GM23338 (cell line): ENCODE data around the gene PARP6. TPM values are rescaled to one million over a fixed set of nuclear protein-coding genes. Genes with fewer than 3 reads are reported as not detected.

ENCODE experiments used
- ATAC-seq: fragments of 200-7000 bp; cut with Tn5 transposase; 3 replicates; pipeline ENCODE4 v1.9.1; 2020
- DNase-seq: peaks from one replicate; pipeline ENCODE4 v3.0.0-alpha.2; 2015; ENCODE audit warnings: low spot score
- H2AFZ ChIP-seq: fragments of 200-600 bp; sonication (generic); 2 replicates; pipeline ENCODE4 v1.8.0; 2016; ENCODE audit warnings: antibody characterized with exemption, mild to moderate bottlenecking, moderate library complexity
- H3F3A ChIP-seq: fragments of 200-600 bp; sonication (generic); replicated peaks from 2 replicates; pipeline ENCODE4 v1.8.0; 2017; ENCODE audit warnings: antibody characterized with exemption, mixed run types, low read depth
- H3K27ac ChIP-seq: fragments of 200-600 bp; sonication (generic); 2 replicates; pipeline ENCODE4 v1.6.1; 2016; ENCODE audit warnings: low read depth
- H3K27me3 ChIP-seq: fragments of 200-600 bp; sonication (generic); 2 replicates; pipeline ENCODE4 v1.8.0; 2016; ENCODE audit warnings: mild to moderate bottlenecking, mixed run types, moderate library complexity; ENCODE audit not compliant: insufficient read depth
- H3K36me3 ChIP-seq: fragments of 200-600 bp; sonication (generic); 2 replicates; pipeline ENCODE4 v1.8.0; 2016; ENCODE audit warnings: mild to moderate bottlenecking; ENCODE audit not compliant: insufficient read depth
- H3K4me1 ChIP-seq: fragments of 200-600 bp; sonication (generic); 2 replicates; pipeline ENCODE4 v1.8.0; 2016; ENCODE audit warnings: mild to moderate bottlenecking, moderate library complexity; ENCODE audit not compliant: insufficient read depth
- H3K4me2 ChIP-seq: fragments of 200-600 bp; sonication (generic); 2 replicates; pipeline ENCODE4 v1.7.1; 2017; ENCODE audit warnings: mixed run types
- H3K4me3 ChIP-seq: fragments of 200-600 bp; sonication (generic); 2 replicates; pipeline ENCODE4 v1.6.1; 2016; ENCODE audit warnings: mixed run types
- H3K79me2 ChIP-seq: fragments of 200-600 bp; sonication (generic); replicated peaks from 2 replicates; pipeline ENCODE4 v1.8.0; 2017; ENCODE audit warnings: mild to moderate bottlenecking; ENCODE audit not compliant: insufficient read depth
- H3K9me2 ChIP-seq: fragments of 200-600 bp; sonication (generic); 2 replicates; pipeline ENCODE4 v1.8.0; 2017; ENCODE audit not compliant: insufficient read depth
- H4K20me1 ChIP-seq: fragments of 200-600 bp; sonication (generic); replicated peaks from 2 replicates; pipeline ENCODE4 v1.8.0; 2017; ENCODE audit warnings: mild to moderate bottlenecking; ENCODE audit not compliant: insufficient read depth
- H3K27ac Mint-ChIP-seq: 2 replicates; pipeline ENCODE4 v1.8.0; 2020; ENCODE audit warnings: inconsistent platforms, mild to moderate bottlenecking, moderate library complexity, mixed read lengths
- H3K27me3 Mint-ChIP-seq: 3 replicates; pipeline ENCODE4 v1.8.0; 2022; ENCODE audit warnings: low read depth, mild to moderate bottlenecking, moderate library complexity, mixed read lengths, inconsistent platforms; ENCODE audit not compliant: insufficient read depth, poor library complexity
- H3K36me3 Mint-ChIP-seq: 3 replicates; pipeline ENCODE4 v1.8.0; 2021; ENCODE audit warnings: low read depth, mild to moderate bottlenecking, inconsistent platforms, moderate library complexity, mixed read lengths
- H3K4me1 Mint-ChIP-seq: 3 replicates; pipeline ENCODE4 v1.8.0; 2020; ENCODE audit warnings: mild to moderate bottlenecking, inconsistent platforms, mixed read lengths
- H3K4me3 Mint-ChIP-seq: 3 replicates; pipeline ENCODE4 v1.8.0; 2021; ENCODE audit warnings: moderate library complexity, mild to moderate bottlenecking, inconsistent platforms, mixed read lengths
- H3K9me3 Mint-ChIP-seq: 3 replicates; pipeline ENCODE4 v1.8.0; 2020; ENCODE audit warnings: moderate library complexity, mild to moderate bottlenecking, inconsistent platforms, mixed read lengths
- CREB1 ChIP-seq: fragments of 250-450 bp; sonication (Bioruptor Pico); IDR thresholded peaks from 2 replicates; pipeline ENCODE4 v1.5.0; 2020; ENCODE audit warnings: low read depth, mild to moderate bottlenecking, moderate library complexity
- EZH2phosphoT487 ChIP-seq: fragments of 200-600 bp; sonication (generic); IDR thresholded peaks from one replicate; pipeline ENCODE4 v1.8.1; 2018; ENCODE audit warnings: antibody characterized with exemption; ENCODE audit not compliant: unreplicated experiment
- JUNB ChIP-seq: IDR thresholded peaks from one replicate; pipeline ENCODE4 v1.6.1; 2016; ENCODE audit warnings: antibody characterized with exemption; ENCODE audit not compliant: unreplicated experiment
- NANOG ChIP-seq: IDR thresholded peaks from 2 replicates; pipeline ENCODE4 v1.6.1; 2016; ENCODE audit warnings: antibody characterized with exemption, borderline replicate concordance
- STAT1 ChIP-seq: IDR thresholded peaks from one replicate; pipeline ENCODE4 v1.6.1; 2016; ENCODE audit warnings: antibody characterized with exemption; ENCODE audit not compliant: unreplicated experiment
- ZNF114 ChIP-seq: fragments of 250-450 bp; sonication (Bioruptor Pico); IDR thresholded peaks from 2 replicates; pipeline ENCODE4 v1.5.0; 2020; ENCODE audit warnings: mild to moderate bottlenecking, moderate library complexity
- ZNF331 ChIP-seq: fragments of 250-450 bp; sonication (Bioruptor Pico); IDR thresholded peaks from 2 replicates; pipeline ENCODE4 v1.5.0; 2020; ENCODE audit warnings: low read depth, mild to moderate bottlenecking, moderate library complexity
- polyA plus RNA-seq: library from polyadenylated mRNA; unstranded; fragments of >200 nt; fragmentation: Nextera tagmentation; extraction: Ambion mirVana; gene quantifications from 2 replicates; pipeline ENCODE4 v1.2.1, GENCODE V29; 2016
- total RNA-seq: library from RNA; depleted of rRNA; stranded (reverse); fragments of >200 nt; shearing (Covaris generic); gene quantifications from 2 replicates; pipeline ENCODE4 v1.2.3, GENCODE V29; 2014; rRNA removed
- TF ChIP-seq, protein P1 (sequence below): fragments of 250-450 bp; sonication (Bioruptor Pico); IDR thresholded peaks from 2 replicates; pipeline ENCODE4 v1.5.0; 2020; ENCODE audit warnings: mild to moderate bottlenecking, moderate library complexity
- TF ChIP-seq, protein P2 (sequence below): IDR thresholded peaks from 2 replicates; pipeline ENCODE4 v1.6.1; 2016; ENCODE audit warnings: antibody characterized with exemption

Gene PARP6
- total and polyA plus RNA-seq, 2 experiments from 2014 or later, result 27.6 to 28.1 TPM

DNA sequence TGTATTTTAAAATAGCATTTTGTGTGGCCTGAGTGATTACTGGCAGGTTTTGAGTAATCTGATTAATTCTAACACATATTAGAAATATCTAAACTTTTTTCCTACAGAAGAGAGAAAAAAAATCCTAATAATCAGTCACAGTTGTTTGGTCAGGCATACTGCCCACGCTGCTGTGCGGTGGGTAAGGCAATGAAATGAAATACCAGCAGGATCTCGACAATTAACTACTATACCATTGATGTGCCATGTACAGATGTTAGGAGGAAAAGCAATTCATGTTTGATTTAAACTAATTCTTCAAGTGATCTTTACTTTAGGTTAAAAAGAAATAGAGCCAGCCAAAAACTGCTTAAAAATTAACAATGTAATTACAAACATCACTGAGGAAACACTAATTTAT, 79.9 kb downstream of the PARP6 start:
- Histone ChIP-seq H3K36me3 (no peaks in the 10 kb centered on the region), H3K4me1 (peaks cover 6% of the 10 kb centered on the region; the same call in 1 of the 2 replicates), H4K20me1 (no peaks in the 10 kb centered on the region), H3F3A (peaks cover 13% of the 10 kb centered on the region; the same call in 1 of the 2 replicates), H3K27me3 (peaks cover 21% of the 10 kb centered on the region), H3K9me2 (no peaks in the 10 kb centered on the region), H3K27ac (no peak overlapping the region), H2AFZ (no peak overlapping the region), H3K4me2 (no peak overlapping the region), H3K79me2 (no peaks in the 10 kb centered on the region), H3K4me3 (no peak overlapping the region)
- H3K4me3 Mint-ChIP-seq, result no peak overlapping the region
- no peak for DNase-seq
- no peak for ATAC-seq
- peaks cover 17% of the 10 kb centered on the region for H3K4me1 Mint-ChIP-seq
- H3K9me3 Mint-ChIP-seq, result no peaks in the 10 kb centered on the region; the same call in 2 of the 3 replicates
- H3K36me3 Mint-ChIP-seq, result no peaks in the 10 kb centered on the region
- TF ChIP-seq EZH2phosphoT487 (no peak), STAT1 (no peak), ZNF331 (CRISPR knock-in tag) (no peak), JUNB (no peak), NANOG (no peak), CREB1 (CRISPR knock-in tag) (no peak), ZNF114 (CRISPR knock-in tag) (no peak)
- TF ChIP-seq, protein P1, sequence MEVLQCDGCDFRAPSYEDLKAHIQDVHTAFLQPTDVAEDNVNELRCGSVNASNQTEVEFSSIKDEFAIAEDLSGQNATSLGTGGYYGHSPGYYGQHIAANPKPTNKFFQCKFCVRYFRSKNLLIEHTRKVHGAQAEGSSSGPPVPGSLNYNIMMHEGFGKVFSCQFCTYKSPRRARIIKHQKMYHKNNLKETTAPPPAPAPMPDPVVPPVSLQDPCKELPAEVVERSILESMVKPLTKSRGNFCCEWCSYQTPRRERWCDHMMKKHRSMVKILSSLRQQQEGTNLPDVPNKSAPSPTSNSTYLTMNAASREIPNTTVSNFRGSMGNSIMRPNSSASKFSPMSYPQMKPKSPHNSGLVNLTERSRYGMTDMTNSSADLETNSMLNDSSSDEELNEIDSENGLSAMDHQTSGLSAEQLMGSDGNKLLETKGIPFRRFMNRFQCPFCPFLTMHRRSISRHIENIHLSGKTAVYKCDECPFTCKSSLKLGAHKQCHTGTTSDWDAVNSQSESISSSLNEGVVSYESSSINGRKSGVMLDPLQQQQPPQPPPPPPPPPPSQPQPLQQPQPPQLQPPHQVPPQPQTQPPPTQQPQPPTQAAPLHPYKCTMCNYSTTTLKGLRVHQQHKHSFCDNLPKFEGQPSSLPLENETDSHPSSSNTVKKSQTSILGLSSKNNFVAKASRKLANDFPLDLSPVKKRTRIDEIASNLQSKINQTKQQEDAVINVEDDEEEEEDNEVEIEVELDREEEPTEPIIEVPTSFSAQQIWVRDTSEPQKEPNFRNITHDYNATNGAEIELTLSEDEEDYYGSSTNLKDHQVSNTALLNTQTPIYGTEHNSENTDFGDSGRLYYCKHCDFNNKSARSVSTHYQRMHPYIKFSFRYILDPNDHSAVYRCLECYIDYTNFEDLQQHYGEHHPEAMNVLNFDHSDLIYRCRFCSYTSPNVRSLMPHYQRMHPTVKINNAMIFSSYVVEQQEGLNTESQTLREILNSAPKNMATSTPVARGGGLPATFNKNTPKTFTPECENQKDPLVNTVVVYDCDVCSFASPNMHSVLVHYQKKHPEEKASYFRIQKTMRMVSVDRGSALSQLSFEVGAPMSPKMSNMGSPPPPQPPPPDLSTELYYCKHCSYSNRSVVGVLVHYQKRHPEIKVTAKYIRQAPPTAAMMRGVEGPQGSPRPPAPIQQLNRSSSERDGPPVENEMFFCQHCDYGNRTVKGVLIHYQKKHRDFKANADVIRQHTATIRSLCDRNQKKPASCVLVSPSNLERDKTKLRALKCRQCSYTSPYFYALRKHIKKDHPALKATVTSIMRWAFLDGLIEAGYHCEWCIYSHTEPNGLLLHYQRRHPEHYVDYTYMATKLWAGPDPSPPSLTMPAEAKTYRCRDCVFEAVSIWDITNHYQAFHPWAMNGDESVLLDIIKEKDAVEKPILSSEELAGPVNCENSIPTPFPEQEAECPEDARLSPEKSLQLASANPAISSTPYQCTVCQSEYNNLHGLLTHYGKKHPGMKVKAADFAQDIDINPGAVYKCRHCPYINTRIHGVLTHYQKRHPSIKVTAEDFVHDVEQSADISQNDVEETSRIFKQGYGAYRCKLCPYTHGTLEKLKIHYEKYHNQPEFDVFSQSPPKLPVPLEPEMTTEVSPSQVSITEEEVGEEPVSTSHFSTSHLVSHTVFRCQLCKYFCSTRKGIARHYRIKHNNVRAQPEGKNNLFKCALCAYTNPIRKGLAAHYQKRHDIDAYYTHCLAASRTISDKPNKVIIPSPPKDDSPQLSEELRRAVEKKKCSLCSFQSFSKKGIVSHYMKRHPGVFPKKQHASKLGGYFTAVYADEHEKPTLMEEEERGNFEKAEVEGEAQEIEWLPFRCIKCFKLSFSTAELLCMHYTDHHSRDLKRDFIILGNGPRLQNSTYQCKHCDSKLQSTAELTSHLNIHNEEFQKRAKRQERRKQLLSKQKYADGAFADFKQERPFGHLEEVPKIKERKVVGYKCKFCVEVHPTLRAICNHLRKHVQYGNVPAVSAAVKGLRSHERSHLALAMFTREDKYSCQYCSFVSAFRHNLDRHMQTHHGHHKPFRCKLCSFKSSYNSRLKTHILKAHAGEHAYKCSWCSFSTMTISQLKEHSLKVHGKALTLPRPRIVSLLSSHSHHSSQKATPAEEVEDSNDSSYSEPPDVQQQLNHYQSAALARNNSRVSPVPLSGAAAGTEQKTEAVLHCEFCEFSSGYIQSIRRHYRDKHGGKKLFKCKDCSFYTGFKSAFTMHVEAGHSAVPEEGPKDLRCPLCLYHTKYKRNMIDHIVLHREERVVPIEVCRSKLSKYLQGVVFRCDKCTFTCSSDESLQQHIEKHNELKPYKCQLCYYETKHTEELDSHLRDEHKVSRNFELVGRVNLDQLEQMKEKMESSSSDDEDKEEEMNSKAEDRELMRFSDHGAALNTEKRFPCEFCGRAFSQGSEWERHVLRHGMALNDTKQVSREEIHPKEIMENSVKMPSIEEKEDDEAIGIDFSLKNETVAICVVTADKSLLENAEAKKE, result no peak
- TF ChIP-seq, protein P2, sequence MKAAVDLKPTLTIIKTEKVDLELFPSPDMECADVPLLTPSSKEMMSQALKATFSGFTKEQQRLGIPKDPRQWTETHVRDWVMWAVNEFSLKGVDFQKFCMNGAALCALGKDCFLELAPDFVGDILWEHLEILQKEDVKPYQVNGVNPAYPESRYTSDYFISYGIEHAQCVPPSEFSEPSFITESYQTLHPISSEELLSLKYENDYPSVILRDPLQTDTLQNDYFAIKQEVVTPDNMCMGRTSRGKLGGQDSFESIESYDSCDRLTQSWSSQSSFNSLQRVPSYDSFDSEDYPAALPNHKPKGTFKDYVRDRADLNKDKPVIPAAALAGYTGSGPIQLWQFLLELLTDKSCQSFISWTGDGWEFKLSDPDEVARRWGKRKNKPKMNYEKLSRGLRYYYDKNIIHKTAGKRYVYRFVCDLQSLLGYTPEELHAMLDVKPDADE, result no peak
- peaks cover 31% of the 10 kb centered on the region for H3K27me3 Mint-ChIP-seq
- no peak overlapping the region for H3K27ac Mint-ChIP-seq

Other genes starting within 250 kb of the PARP6 start
- gene MYO9A, start 154.4 kb downstream of the PARP6 start, total RNA-seq, result 30.2 and 32.8 TPM in 2 replicates
- 8.1 and 11.6 TPM in 2 replicates for gene MYO9A, start 154.4 kb downstream of the PARP6 start, polyA plus RNA-seq
- 4.9 and 7.7 TPM in 2 replicates for gene SENP8, start 154.2 kb downstream of the PARP6 start, total RNA-seq
- 2.8 and 3.1 TPM in 2 replicates for gene SENP8, start 154.2 kb downstream of the PARP6 start, polyA plus RNA-seq
- gene GRAMD2A, start 74.8 kb downstream of the PARP6 start, total RNA-seq, result 2.8 and 3.3 TPM in 2 replicates
- gene GRAMD2A, start 74.8 kb downstream of the PARP6 start, polyA plus RNA-seq, result 0.70 and 0.71 TPM in 2 replicates
- gene PKM, start 41.4 kb downstream of the PARP6 start, total RNA-seq, result 1,067 and 1,137 TPM in 2 replicates
- 432 and 445 TPM in 2 replicates for gene PKM, start 41.4 kb downstream of the PARP6 start, polyA plus RNA-seq
- 0.14 TPM in 1 of 2 replicates, not detected in the other for gene CELF6, start 47.6 kb upstream of the PARP6 start, total RNA-seq
- not detected in 2 replicates for gene CELF6, start 47.6 kb upstream of the PARP6 start, polyA plus RNA-seq
- gene HEXA, start 103.5 kb upstream of the PARP6 start, total RNA-seq, result 41.0 and 43.8 TPM in 2 replicates
- gene HEXA, start 103.5 kb upstream of the PARP6 start, polyA plus RNA-seq, result 37.0 and 43.0 TPM in 2 replicates
- gene TMEM202, start 125.8 kb upstream of the PARP6 start, total RNA-seq, result not detected in 2 replicates
- gene TMEM202, start 125.8 kb upstream of the PARP6 start, polyA plus RNA-seq, result not detected in 2 replicates
- 48.6 and 55.3 TPM in 2 replicates for gene ARIH1, start 201.8 kb upstream of the PARP6 start, total RNA-seq
- 19.0 and 30.5 TPM in 2 replicates for gene ARIH1, start 201.8 kb upstream of the PARP6 start, polyA plus RNA-seq